Retinal pigment epithelial cell (primary cell): ENCODE measurements around the gene ADPRM.

ENCODE experiments used
- DNase-seq: peaks from one replicate; pipeline ENCODE4 v3.0.0-alpha.2; 2010; ENCODE audit warnings: low read depth
- H3K4me3 ChIP-seq: 2 replicates; pipeline ENCODE4 v1.5.1; 2011; ENCODE audit warnings: mild to moderate bottlenecking, low read length, control low read depth, moderate library complexity
- CTCF ChIP-seq: conservative IDR thresholded peaks from 2 replicates; pipeline ENCODE4 v1.5.1; 2011; ENCODE audit warnings: low read depth, low read length, control low read depth, inconsistent platforms

The ADPRM gene

GRCh38 chr17:10653987-10654386, 43.4 kb upstream of the ADPRM start:
- no peak for DNase-seq
- no peak overlapping the region for H3K4me3 ChIP-seq
- TF ChIP-seq CTCF: no peak

- no peak for DNase-seq
- no peak for TF ChIP-seq CTCF
- no peak within 1 kb of the TSS for H3K4me3 ChIP-seq
These were observed 40.2 kb upstream of the ADPRM start, which contains the start of gene MYH3 for GRCh38 chr17:10657148-10657547. Gene MYH3, minus strand, starts transcription at chr17:10657309. Its CDS starts 2,245 bp downstream, at chr17:10655064.

DNA sequence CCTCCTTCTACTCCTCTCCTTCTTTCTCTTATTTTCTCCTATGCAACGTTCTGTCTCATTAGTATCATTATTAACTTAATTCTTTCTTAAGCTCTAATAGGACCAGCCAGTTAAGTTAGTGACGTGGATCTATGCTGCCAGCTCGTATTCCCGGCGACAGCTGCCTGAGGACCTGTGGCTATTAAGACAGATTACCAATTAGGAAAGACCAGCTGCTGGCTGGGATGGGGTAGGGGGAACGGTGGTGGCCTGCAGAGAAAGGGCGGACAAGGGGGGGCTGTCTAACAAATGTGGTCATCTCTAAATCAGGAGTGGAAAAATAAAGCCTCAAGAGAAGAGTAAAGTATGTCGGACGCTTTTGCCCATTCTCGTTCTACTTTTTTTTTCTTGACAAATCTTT, 39.5 kb upstream of the ADPRM start:
- TF ChIP-seq CTCF: no peak
- DNase-seq: no peak
- H3K4me3 ChIP-seq: no peak overlapping the region

DNA sequence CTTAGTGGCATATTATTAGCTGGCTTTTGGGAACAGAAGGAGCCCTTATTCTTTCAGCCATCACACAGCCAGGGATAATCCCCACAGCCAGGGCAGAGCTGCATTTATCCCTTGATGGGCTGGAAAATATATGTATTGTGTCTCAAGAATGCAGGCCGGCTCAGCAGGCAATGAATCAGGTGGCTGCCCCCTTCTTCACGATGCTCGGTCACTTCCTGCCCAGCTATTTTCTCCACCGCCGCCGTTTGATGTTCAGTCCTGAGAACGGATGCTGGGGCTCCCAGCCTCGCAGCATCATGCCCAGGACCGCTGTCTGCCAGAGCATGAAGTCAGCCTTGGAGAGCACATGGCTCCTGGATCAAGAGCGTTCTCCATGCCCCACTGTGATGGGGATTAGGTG, 36.0 kb upstream of the ADPRM start:
- no peak overlapping the region for H3K4me3 ChIP-seq
- TF ChIP-seq CTCF: no peak
- peak; percentile 39 for DNase-seq

DNA sequence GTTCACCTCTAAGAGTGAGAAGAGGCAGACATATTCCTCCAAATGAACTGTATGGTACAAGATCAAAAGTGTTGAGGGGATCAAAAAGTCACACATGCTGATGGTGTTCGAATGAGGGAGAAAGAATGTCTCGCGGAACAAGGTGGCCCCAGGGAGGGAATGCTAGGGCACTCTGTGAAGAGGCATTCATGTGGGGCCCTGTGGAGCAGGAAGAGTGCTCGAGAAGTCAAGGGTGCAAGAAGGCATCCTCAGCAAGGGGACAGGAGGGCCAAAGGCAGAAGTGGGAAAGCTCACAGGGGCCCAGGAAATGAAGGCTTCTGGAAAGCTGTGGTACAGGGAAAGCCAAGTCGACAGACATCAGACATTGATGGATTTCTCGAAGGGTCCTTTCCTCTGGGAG, 34.2 kb upstream of the ADPRM start:
- TF ChIP-seq CTCF: no peak
- no peak for DNase-seq
- H3K4me3 ChIP-seq: no peak overlapping the region

- DNase-seq: no peak
- H3K4me3 ChIP-seq: no peak overlapping the region
- TF ChIP-seq CTCF: no peak
These were observed 32.8 kb upstream of the ADPRM start for GRCh38 chr17:10664571-10664970.

DNA sequence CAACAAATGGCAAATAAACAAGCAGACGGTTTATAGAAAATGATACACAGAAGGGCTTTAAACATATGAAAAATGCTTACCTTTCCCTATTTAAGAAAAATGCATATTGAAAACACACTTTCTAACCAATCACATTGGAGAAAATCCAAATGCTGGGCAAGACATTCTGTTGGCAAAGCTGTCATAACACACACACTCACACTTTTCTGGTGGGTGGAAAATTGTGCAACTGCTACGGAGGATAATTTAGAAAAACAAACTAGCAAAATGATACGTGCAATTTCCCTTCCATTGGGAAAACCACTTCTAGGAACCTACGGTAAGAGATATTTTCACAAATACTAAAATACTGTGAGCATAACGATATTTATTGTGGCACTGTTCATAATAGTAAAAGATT, 30.5 kb upstream of the ADPRM start:
- DNase-seq: no peak
- no peak for TF ChIP-seq CTCF
- no peak overlapping the region for H3K4me3 ChIP-seq
